GM12892 (cell line): ENCODE measurements around the gene SPPL2B.

Source experiments
- DNase-seq: peaks from one replicate; pipeline ENCODE4 v3.0.0; 2011; ENCODE audit not compliant: insufficient read length
- FAIRE-seq: peaks from 2 replicates; lab custom pipeline; 2011; peaks lifted over from hg19 to GRCh38; lab: Jason Lieb, UNC
- POLR2A ChIP-seq: IDR thresholded peaks from 2 replicates; pipeline ENCODE4 v1.6.1; 2011; ENCODE audit warnings: low read depth, low read length, control low read depth
- POLR2AphosphoS5 ChIP-seq: IDR thresholded peaks from 2 replicates; pipeline ENCODE4 v1.6.1; 2011; ENCODE audit warnings: low read depth, low read length, control low read depth
- TAF1 ChIP-seq: IDR thresholded peaks from 2 replicates; pipeline ENCODE4 v1.6.1; 2011; ENCODE audit warnings: low read depth, mild to moderate bottlenecking, control low read depth, low read length, borderline replicate concordance

The SPPL2B gene

GRCh38 chr19:2288338-2288817 lies 40.1 kb upstream of the SPPL2B start:
- DNase-seq (no peak), FAIRE-seq (no peak)
- TF ChIP-seq POLR2A, result no peak; the same call in 1 of the 2 replicates
- TF ChIP-seq TAF1, result no peak
- TF ChIP-seq POLR2AphosphoS5, result no peak

GRCh38 chr19:2288818-2289713 lies 39.4 kb upstream of the SPPL2B start:
- no peak for DNase-seq
- TF ChIP-seq POLR2A (0 out of 2 replicates have a peak, but pooled peaks have one; percentile 39), POLR2AphosphoS5 (no peak)
- FAIRE-seq, result no peak

- TF ChIP-seq POLR2AphosphoS5 (peak; percentile 12; the same call in 1 of the 2 replicates), TAF1 (no peak)
- FAIRE-seq (peak; percentile 95), DNase-seq (peak; percentile 77)
Observed at GRCh38 chr19:2289714-2290435, 38.6 kb upstream of the SPPL2B start.

DNA sequence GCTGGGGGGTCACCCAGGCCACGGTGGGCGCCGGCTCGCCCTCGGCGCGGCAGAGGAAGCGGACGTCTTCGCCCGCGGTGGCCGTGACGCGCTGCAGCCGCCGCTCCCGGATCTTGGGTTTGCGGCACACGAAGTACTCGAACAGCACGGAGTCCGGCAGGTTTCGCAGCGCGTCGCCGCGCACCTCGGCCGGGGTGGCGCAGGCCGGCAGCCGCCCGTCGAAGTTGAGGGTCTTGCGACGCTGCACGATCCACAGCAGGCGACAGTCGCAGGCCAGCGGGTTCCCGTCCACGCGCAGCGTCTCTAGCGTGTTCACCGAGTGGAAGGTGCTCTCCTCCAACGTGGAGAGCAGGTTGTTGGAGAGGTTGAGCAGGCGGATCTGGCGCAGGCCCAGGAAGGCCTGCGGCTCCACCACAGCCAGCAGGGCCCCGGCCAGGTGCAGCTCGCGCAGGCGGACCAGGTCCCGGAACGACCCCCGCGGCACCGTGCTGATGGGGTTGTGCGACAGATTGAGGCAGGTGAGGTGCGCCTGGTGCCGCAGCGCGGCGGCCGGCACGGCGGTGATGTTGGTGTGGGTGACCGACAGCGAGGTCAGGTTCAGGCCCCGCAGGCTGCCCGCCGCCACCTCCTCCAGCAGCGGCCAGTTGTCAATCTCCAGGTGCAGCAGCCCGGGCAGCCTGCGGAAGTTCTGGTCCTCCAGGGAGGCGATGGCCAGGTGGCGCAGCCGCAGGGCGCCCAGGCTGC lies 37.9 kb upstream of the SPPL2B start:
- TF ChIP-seq POLR2A (peak; percentile 16; the same call in 1 of the 2 replicates), POLR2AphosphoS5 (0 out of 2 replicates have a peak, but pooled peaks have one; percentile 13), TAF1 (no peak)
- DNase-seq, result no peak
- no peak for FAIRE-seq

DNA sequence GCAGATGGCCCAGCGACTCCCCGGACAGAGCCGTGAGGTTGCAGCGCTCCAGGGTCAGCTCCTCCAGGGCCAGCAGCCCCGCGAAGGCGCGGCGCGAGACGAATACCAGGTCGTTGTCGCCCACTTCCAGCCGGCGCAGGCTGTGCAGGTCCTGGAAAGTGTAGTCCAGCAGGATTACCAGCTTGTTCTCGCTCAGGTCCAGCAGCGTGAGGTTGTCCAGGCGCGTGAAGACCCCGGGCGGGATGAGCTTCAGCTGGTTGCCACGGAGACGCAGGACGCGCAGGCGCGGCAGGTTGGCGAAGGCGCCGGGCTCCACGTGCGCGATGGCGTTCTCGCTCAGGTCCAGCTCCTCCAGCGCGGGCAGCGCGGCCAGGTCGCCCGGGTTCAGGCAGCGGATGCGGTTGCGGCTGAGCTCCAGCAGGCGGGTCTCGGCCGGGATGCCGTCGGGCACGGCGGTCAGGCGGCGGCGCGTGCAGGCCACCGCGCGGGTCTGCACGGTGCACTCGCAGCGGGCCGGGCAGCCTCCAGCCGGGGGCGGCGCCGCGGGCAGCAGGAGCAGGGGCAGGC lies 37.2 kb upstream of the SPPL2B start:
- no peak for FAIRE-seq
- TF ChIP-seq POLR2A, result no peak
- TF ChIP-seq POLR2AphosphoS5, result no peak
- TF ChIP-seq TAF1, result no peak
- DNase-seq, result no peak

DNA sequence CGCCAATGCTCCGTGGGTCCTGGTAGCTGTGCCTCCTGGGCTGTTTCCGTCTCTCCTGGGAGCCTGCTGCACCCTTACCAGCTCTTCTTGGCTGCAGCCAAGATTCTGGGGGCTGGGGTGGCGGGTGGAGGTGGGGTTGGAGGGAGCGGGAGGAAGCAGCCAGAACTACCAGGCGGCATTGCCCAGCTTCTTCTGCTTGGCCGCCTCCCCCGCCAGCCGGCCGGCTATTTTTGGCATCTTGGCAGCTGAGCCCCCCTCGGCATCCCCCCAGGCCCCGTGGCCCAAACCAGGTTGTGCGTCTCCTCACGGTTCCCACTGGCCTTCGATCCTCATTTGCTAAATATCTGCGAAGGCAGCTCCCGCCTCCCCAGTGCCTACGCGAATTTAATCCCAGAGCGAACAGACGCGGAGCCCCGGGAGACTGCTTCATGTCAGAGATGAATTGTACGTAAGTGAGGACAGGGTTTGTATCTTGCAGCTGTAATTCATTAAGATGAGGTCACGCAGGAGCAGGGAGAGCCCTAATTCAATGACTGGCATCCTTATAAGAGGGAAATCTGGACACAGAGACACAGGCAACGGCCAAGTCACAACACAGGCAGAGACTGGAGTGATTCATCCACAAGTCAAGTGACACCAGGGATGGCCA lies 33.7 kb upstream of the SPPL2B start:
- no peak for TF ChIP-seq TAF1
- DNase-seq, result no peak
- FAIRE-seq, result no peak

DNA sequence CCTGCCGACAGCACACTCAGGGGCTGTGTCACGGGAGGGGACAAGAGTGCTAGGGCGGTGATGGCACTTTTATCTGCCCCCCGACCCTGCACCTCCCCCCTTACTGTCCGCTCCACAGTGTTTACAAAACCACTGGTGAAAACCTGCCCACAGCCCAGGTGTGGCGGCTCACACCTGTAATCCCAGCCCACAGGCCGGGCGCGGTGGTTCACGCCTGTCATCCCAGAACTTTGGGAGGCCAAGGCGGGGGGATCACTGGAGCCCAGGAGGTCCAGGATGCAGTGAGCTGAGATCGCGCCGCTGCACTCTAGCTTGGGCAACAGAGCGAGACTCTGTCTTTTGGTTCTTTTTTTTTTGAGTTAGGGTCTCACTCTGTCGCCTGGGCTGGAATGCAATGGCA lies 32.3 kb upstream of the SPPL2B start:
- FAIRE-seq, result no peak
- no peak for DNase-seq
- TF ChIP-seq TAF1 (no peak), POLR2AphosphoS5 (no peak), POLR2A (no peak)

DNA sequence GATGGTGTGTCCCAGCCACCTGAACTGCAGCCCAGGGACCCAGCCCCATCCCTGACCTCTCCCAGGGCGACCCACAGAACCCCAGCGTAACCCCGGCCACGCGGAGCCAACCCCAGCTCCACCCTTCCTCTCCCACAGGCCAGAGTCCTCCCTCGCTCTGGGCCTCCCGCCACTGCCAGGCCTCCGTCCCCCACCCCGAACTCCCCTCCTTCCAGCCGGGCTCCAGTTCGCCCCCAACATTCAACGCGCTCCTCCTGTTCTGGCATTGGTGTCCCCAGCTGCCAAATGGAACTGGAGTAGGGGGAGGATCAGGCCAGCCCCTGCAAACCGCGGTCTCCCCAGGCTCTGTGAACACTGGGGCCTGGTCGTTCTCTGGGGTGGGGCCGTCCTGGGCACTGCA lies 28.0 kb upstream of the SPPL2B start:
- DNase-seq, result no peak
- TF ChIP-seq TAF1 (no peak), POLR2AphosphoS5 (no peak), POLR2A (no peak)
- FAIRE-seq, result no peak

- 0 out of 2 replicates have a peak, but pooled peaks have one; percentile 11 for TF ChIP-seq POLR2AphosphoS5
- TF ChIP-seq TAF1, result no peak
- no peak for TF ChIP-seq POLR2A
- DNase-seq (no peak), FAIRE-seq (no peak)
Observed at GRCh38 chr19:2302319-2303210, 25.9 kb upstream of the SPPL2B start.

- FAIRE-seq (no peak), DNase-seq (no peak)
- TF ChIP-seq TAF1, result no peak
- TF ChIP-seq POLR2AphosphoS5, result no peak
- no peak for TF ChIP-seq POLR2A
Observed at GRCh38 chr19:2303211-2303798, 25.2 kb upstream of the SPPL2B start.
